Gastroesophageal sphincter (tissue), 3 donors: ENCODE data around the gene MAP7.
A peak's percentile ranks its signal among the peaks of the same experiment; 100 is the strongest.

ENCODE experiments used
- EP300 ChIP-seq: sonication (generic); formaldehyde crosslinking; IDR thresholded peaks from one replicate; pipeline ENCODE4 v1.6.1; 2017; ENCODE audit warnings: antibody characterized with exemption, mild to moderate bottlenecking
- TF ChIP-seq, protein P1 (sequence below), 4 experiments: fragments of 200-600 bp in 2 of 4; fragments of 450-650 bp in 2 of 4; sonication (generic) in 1 of 4; IDR thresholded peaks; one replicate each; pipeline ENCODE4 v1.5.1; 2017 to 2019; ENCODE audit warnings: antibody characterized with exemption in 4 of 4, mild to moderate bottlenecking in 2 of 4, moderate library complexity in 2 of 4

DNA sequence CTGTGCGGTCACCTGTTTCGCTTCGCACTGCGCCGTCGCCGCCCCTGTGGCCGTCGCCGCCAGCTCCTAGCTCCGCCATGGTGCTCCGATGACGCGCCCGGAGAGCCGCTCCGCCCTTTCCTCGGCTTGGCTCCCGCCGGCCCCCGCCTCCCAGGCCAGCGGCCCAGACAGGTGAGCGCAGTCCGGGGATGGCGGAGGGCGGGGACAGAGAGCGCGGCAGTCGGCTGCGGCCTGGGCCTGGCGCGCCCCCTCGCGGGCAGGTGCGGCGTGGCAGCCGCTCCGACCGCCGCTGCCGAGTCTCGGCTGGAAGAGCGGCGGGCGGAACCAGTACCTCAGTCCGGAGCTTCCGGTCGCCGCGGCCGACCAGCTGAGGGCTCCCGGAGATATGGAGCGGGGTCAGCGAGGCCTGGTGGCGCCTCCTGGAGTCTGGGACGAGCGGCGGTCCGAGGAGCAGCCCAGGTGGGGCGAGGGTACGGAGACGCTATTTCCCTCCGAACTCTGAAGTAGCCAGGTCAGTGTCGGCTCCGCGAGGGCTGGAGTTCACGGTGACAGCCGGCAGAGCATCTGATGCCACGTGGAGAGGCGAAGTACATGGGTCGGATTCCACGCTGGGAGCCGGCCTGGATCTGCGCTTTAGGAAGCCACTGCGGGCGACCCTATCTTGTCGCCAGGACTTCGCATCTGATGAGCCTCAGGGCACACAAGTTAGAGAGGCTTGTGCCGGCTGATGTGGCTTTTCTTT lies at the start of gene MAP7:
- no peak for TF ChIP-seq EP300
- TF ChIP-seq, protein P1, sequence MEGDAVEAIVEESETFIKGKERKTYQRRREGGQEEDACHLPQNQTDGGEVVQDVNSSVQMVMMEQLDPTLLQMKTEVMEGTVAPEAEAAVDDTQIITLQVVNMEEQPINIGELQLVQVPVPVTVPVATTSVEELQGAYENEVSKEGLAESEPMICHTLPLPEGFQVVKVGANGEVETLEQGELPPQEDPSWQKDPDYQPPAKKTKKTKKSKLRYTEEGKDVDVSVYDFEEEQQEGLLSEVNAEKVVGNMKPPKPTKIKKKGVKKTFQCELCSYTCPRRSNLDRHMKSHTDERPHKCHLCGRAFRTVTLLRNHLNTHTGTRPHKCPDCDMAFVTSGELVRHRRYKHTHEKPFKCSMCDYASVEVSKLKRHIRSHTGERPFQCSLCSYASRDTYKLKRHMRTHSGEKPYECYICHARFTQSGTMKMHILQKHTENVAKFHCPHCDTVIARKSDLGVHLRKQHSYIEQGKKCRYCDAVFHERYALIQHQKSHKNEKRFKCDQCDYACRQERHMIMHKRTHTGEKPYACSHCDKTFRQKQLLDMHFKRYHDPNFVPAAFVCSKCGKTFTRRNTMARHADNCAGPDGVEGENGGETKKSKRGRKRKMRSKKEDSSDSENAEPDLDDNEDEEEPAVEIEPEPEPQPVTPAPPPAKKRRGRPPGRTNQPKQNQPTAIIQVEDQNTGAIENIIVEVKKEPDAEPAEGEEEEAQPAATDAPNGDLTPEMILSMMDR (IDR thresholded peaks at IDR 0.05): peak; percentile 52 to 92 (median 68)
